Left ventricle myocardium inferior (tissue), 1 donor: Measurements from ENCODE around the gene CAPSL. TPM values are rescaled to one million over a fixed set of nuclear protein-coding genes. Genes with fewer than 3 reads are reported as not detected.

Experiments
- DNase-seq: peaks from one replicate; pipeline ENCODE4 v3.0.0-alpha.2; 2020
- H3K27ac ChIP-seq: fragments of 200-600 bp; replicated peaks from 2 replicates; pipeline ENCODE4 v1.8.0; 2021
- H3K27me3 ChIP-seq: fragments of 200-600 bp; 2 replicates; pipeline ENCODE4 v1.8.0; 2021; ENCODE audit warnings: low read depth
- H3K36me3 ChIP-seq: fragments of 200-600 bp; 2 replicates; pipeline ENCODE4 v1.8.0; 2021
- H3K4me1 ChIP-seq: fragments of 200-600 bp; 2 replicates; pipeline ENCODE4 v1.8.0; 2021
- H3K4me3 ChIP-seq: fragments of 200-600 bp; 2 replicates; pipeline ENCODE4 v1.8.0; 2021; ENCODE audit warnings: mild to moderate bottlenecking, moderate library complexity
- H3K9me3 ChIP-seq: fragments of 200-600 bp; replicated peaks from 2 replicates; pipeline ENCODE4 v1.8.0; 2021
- intact Hi-C: fragments of 100-400 bp; cut with micrococcal nuclease; formaldehyde crosslinking; loops from one replicate; pipeline ENCODE4 v1.11.0; 2022
- total RNA-seq: library from RNA; stranded (reverse); fragmentation: NEBNext Ultra II Directional; extraction: Animal tissue kit (Norgen Biotek cat#: 25700); gene quantifications from one replicate; pipeline ENCODE4 v1.2.1, GENCODE V29; 2021
- TF ChIP-seq, protein P1 (sequence below): fragments of 200-600 bp; IDR thresholded peaks from 2 replicates; pipeline ENCODE4 v1.8.0; 2021; ENCODE audit warnings: antibody characterized with exemption, mild to moderate bottlenecking, borderline replicate concordance
- donor health status: DM: no; HTN: yes; CAD: no; lungs with severe emphysema.

CAPSL gene
- total RNA-seq, 1 donor from 2014 or later = not detected

DNA sequence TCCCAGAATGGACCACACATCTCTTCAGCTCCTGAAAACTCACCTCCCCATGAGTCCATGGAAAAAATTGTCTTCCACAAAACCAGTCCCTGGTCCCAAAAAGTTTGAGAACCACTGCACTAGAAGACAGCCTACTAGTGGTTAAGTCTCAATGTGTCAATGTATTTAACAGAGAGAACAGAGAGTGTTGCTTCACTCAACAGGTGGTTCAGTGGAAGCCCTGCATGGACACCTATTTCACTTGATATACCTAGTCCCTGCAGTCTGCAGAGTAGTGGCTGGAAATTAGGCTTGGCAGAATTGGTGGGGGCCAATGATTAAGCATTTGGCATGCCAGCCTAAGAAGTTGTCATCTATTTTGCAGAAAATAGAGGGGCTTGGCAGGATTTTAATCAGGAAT lies 58.8 kb downstream of the CAPSL start:
- no peak overlapping the region for H3K27ac ChIP-seq
- H3K36me3 ChIP-seq = no peaks in the 10 kb centered on the region
- no peaks in the 10 kb centered on the region for H3K9me3 ChIP-seq
- H3K4me1 ChIP-seq = no peaks in the 10 kb centered on the region
- TF ChIP-seq, protein P1, sequence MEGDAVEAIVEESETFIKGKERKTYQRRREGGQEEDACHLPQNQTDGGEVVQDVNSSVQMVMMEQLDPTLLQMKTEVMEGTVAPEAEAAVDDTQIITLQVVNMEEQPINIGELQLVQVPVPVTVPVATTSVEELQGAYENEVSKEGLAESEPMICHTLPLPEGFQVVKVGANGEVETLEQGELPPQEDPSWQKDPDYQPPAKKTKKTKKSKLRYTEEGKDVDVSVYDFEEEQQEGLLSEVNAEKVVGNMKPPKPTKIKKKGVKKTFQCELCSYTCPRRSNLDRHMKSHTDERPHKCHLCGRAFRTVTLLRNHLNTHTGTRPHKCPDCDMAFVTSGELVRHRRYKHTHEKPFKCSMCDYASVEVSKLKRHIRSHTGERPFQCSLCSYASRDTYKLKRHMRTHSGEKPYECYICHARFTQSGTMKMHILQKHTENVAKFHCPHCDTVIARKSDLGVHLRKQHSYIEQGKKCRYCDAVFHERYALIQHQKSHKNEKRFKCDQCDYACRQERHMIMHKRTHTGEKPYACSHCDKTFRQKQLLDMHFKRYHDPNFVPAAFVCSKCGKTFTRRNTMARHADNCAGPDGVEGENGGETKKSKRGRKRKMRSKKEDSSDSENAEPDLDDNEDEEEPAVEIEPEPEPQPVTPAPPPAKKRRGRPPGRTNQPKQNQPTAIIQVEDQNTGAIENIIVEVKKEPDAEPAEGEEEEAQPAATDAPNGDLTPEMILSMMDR = no peak
- peaks cover 4% of the 10 kb centered on the region for H3K27me3 ChIP-seq
- intact Hi-C loops = no loop called here
- H3K4me3 ChIP-seq = no peak overlapping the region
- no peak for DNase-seq

DNA sequence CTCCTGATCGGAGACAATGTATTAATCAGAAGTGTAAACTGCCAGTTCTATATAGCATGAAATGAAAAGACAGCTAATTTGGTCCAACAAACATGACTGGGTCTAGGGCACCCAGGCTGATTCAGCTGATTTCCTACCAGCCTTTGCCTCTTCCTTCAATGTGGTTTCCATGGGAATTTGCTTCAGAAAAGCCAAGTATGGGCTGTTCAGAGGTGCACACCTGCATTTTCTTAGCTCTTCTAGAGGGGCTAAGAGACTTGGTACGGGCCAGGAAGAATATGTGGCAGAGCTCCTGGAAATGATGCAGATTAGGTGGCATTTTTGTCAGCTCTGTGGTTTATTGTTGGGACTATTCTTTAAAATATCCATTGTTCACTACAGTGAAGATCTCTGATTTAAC lies 59.3 kb downstream of the CAPSL start:
- DNase-seq = no peak
- peaks cover 4% of the 10 kb centered on the region for H3K27me3 ChIP-seq
- H3K9me3 ChIP-seq = no peaks in the 10 kb centered on the region
- intact Hi-C loops = no loop called here
- H3K36me3 ChIP-seq = no peaks in the 10 kb centered on the region
- TF ChIP-seq, protein P1 = no peak
- H3K4me3 ChIP-seq = no peak overlapping the region
- H3K27ac ChIP-seq = no peak overlapping the region
- H3K4me1 ChIP-seq = no peaks in the 10 kb centered on the region

- H3K27ac ChIP-seq = no peak overlapping the region
- TF ChIP-seq, protein P1 = no peak
- H3K4me3 ChIP-seq = no peak overlapping the region
- H3K4me1 ChIP-seq = no peaks in the 10 kb centered on the region
- intact Hi-C loops = no loop called here
- no peak for DNase-seq
- peaks cover 4% of the 10 kb centered on the region for H3K27me3 ChIP-seq
- H3K36me3 ChIP-seq = no peaks in the 10 kb centered on the region
- no peaks in the 10 kb centered on the region for H3K9me3 ChIP-seq
These were observed 60.3 kb downstream of the CAPSL start for GRCh38 chr5:35878079-35878478.

DNA sequence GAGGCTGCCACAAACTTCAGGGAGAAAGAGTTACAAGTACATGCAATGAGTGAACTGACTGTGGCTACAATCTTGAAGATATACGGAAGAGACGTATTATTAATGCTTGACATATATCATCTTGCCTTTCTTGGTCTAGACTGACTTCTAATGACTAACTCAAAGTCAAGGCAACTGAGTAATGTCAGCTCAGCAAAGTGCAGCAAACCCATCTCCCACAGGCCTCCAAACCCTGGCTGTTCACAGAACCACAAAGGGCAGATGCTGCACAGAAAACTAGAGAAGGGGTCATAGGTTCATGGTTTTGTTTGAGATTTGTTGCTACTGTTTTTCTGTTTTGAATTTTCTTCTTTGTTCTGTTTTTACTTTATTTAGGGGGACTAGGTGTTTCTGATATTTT lies 60.8 kb downstream of the CAPSL start:
- Histone ChIP-seq H3K9me3 (no peaks in the 10 kb centered on the region), H3K36me3 (no peaks in the 10 kb centered on the region), H3K27me3 (peaks cover 4% of the 10 kb centered on the region), H3K4me3 (no peak overlapping the region), H3K27ac (no peak overlapping the region), H3K4me1 (no peaks in the 10 kb centered on the region)
- intact Hi-C loops = no loop called here
- TF ChIP-seq, protein P1 = no peak
- DNase-seq = no peak

DNA sequence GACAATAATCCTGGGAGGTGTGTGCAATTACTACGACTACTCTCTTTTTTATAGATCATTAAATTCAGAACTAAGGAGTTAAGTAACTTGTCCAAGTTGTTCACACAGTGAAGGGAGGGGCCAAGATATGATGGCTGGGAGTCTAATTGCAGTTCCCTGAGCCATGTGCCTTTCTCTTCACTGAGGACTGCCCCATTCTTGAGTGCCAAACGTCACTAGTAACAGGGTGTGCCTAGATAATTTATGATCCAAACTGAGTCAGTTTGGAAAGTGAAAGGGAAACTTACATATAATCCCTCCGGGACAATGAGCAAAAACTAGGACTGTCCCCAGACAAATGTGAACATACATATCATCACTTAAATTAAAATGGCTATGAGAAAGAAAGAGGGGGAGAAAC lies 61.5 kb downstream of the CAPSL start:
- Histone ChIP-seq H3K4me3 (no peak overlapping the region), H3K9me3 (no peaks in the 10 kb centered on the region), H3K4me1 (no peaks in the 10 kb centered on the region), H3K36me3 (no peaks in the 10 kb centered on the region), H3K27me3 (peaks cover 4% of the 10 kb centered on the region), H3K27ac (no peak overlapping the region)
- TF ChIP-seq, protein P1 = no peak
- no peak for DNase-seq
- intact Hi-C loops = no loop called here

- intact Hi-C loops = no loop called here
- Histone ChIP-seq H3K9me3 (no peaks in the 10 kb centered on the region), H3K27ac (no peak overlapping the region), H3K36me3 (no peaks in the 10 kb centered on the region), H3K27me3 (peaks cover 4% of the 10 kb centered on the region), H3K4me3 (no peak overlapping the region), H3K4me1 (no peaks in the 10 kb centered on the region)
- TF ChIP-seq, protein P1 = no peak
- DNase-seq = no peak
These were observed 62.0 kb downstream of the CAPSL start for GRCh38 chr5:35876454-35876853.
